Kidney capillary endothelial cell (primary cell): ENCODE data around the gene EFEMP2.
"Not testable (repeated sequence)": the region's sequence is repeated elsewhere in the genome, so short reads cannot be mapped to it uniquely, and the experiment has no call there.

Source experiments
- DNase-seq: peaks from one replicate; pipeline ENCODE4 v3.0.0-alpha.2; 2018; ENCODE audit warnings: low spot score

Gene EFEMP2

DNA sequence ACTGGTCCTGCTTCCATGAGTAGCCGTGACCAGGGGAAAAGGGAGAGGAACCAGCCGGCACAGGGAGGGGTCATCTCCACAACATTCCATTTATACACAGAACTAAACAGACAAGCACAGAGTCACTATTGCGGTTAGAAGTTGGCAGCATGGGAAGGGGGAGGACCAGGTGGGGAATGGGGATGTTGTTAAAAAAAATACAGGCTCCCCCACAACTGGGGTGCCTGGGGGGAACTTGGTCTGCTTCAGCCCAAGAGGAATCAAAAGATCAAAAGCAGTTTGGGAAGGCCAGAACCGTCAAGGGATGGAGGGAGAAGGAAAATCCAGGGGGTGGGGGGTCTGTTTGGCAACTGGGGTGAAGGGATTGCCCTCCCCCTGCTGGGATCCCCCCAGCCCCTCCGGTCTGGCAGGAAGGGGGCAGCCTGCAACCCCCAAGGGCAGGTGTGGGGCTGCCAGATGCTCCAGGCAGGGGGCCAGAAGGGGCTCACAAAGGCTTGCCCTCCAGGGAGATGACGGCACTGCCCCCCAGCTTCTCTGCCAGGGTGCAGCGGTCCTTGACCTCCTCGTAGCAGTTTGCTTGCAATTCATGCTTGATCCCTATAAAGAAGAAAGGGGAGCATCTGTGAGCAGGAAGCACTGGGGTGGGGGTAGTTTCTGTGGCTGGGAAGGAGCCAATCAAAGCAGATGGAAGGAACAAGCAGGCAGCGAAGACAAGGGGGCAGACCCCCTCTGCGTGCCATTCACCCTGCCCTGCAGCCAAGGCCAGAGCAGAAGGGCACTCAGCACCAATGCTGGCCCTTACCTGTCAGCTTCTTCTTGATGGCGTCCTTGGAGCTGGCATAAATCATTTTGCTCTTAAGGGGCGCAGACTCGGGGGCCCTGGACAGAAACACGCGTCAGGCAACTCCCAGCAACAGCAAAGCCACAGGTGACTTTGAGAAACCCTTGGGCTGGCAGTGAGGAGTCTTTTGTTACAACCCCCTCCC is 17.5 kb downstream of the EFEMP2 start:
- DNase-seq: no peak

DNA sequence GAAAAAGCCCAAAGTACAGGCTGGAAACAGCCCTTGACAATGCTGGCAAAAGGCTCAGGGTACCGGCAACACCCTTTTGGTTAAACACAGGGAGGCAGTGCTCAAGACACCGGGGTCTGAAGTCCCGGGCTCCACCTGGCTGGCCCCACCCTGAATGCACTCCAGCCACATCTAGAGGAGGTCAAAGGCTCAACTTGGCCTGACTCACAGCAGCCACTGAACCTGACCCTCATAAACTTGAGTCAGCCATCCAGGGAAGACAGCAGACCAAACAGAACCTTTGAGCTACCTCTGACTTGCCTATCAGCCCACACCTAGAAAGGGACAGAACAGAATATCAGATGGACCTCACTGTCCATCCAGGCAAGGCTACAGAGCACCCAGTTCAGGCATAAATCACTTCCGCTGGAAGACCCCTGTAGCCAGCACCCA is 18.4 kb downstream of the EFEMP2 start:
- DNase-seq: no peak

DNA sequence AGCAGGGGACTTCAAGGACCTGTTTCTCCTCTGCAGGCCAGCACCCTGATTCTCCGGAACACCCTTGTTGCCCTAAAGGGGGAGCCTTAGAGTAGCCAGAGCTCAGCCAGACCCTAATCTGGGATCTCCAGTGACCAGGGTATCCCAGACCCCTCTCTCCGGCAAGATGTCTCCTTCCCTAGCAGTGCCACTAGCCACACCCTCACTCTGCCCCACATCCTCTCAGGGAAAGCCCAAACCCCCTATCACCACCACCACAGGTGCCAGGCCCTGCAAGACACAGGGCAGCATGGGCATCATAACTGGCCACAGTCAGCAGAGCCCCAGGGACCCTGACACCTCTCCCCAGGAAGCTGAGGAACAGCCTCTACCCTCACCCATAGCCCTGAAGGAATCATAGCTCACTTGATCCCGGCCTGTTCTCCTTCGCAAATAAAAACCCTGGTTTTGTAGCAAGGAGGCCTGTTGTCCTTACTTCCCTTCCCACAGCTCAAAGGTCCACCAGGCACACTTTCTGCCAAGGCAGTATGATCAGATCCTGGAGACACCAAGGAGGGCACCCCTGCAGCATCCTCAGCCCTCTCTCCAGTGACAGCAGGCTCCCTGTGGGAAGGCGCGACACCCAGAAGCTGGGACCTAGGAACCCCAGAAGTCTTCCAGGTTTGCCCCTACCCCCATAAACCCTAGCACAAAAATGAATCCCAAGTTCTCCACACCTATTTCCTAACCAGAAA is 19.2 kb downstream of the EFEMP2 start:
- no peak for DNase-seq

DNA sequence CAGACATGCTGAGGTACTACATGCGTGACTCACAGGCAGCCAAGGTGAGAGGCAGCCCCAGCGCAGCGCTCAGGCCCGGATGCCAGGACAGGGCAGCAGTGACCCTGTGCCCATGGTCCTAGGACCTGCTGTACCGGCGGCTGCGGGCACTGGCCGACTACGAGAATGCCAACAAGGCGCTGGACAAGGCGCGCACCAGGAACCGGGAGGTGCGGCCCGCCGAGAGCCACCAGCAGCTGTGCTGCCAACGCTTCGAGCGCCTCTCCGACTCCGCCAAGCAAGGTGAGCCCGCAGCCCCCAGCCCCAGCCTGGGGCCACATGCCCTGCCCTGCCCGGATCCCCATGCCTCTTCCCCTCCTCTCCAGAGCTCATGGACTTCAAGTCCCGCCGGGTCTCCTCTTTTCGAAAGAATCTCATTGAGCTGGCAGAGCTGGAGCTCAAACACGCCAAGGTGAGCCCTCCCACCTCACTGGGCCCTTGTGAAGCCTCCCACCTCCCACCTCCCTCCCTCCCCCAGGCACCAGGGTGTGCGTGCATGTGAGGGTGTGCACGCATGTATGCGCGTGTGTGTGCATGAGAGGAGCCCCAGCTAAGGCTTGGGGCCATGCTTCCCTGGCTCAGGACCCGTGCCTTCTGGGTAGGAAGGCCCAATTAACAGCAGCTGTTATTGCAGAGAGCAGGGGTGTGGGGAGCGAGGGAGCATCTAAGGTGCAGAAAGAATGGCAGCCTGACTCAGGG is 19.9 kb downstream of the EFEMP2 start:
- DNase-seq: no peak

DNA sequence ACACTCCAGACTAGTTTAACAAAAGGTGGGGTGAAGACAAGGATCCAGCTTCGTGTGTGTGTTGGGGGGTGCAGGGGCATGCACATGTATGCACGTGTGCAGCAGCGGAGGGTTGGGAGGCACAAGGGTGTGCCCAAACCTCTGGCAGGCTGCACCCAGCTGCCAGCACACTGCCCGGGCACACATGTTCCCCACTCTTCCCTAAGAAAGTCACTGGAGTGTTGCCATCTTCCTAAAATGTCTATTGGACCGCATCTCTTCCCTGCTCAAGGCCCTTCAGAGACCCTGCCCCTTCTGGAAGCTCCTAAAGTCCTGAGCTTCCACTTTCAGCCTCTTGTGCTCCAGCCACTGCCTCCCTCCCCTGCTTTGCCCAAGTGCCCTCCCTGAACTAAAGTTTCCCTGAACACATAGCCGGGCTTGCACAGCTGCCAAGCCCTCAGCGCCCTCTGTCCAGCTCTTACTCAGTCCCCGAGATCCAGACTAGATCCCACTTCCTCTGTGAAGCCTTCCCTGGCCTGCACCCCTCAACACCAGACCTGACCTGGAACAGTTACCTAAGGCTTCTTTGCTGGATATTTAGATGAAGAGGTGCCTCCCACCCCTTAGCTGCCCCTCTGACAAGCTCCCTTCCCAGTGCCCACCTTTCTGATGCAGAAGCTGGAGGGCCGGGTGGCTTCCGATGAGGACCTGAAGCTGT is 20.6 kb downstream of the EFEMP2 start:
- no peak for DNase-seq

- DNase-seq: no peak
These were observed 21.5 kb downstream of the EFEMP2 start for GRCh38 chr11:65851083-65851579.

- DNase-seq: no peak
These were observed 22.1 kb downstream of the EFEMP2 start for GRCh38 chr11:65850217-65851082.

DNA sequence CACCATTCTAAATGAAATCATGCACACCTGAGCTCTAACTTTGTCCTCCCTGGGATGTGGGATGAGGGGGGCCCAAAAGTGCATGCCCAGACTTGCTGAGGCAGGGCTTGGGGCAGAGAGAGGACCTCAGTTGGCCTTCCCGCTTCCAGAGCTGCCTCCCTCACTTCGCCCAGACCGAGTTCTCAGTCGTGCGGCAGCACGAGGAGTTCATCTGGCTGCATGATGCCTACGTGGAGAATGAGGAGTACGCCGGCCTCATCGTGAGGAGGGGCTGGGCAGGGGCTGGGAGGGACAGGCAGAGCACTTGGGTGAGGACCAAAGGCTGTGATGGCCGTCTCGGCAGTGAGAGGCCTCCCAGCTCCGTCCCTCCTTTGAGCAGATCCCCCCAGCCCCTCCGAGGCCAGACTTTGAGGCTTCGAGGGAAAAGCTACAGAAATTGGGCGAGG is 22.8 kb downstream of the EFEMP2 start:
- no peak for DNase-seq

GRCh38 chr11:65849366-65849765 is 23.2 kb downstream of the EFEMP2 start:
- no peak for DNase-seq

- not testable (repeated sequence) for DNase-seq
These were observed 23.9 kb downstream of the EFEMP2 start for GRCh38 chr11:65848693-65849092.

DNA sequence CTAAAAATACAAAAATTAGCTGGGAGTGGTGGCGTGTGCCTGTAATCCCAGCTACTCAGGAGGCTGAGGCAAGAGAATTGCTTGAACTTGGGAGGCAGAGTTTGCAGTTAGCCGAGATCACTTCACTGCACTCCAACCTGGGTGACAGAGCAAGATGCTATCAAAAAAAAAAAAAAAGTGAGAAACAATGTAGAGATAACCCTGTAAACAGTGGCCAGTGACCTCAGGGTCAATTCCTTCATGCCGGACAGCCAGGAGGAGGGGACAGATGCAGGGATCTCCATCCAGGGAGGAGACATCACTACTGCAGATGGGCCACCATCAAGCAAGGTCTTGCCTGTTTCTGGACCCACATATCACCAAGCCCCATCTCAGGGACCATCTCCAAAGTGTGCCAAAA is 24.9 kb downstream of the EFEMP2 start:
- no peak for DNase-seq

- DNase-seq: no peak
These were observed 28.2 kb downstream of the EFEMP2 start for GRCh38 chr11:65844231-65844872.

DNA sequence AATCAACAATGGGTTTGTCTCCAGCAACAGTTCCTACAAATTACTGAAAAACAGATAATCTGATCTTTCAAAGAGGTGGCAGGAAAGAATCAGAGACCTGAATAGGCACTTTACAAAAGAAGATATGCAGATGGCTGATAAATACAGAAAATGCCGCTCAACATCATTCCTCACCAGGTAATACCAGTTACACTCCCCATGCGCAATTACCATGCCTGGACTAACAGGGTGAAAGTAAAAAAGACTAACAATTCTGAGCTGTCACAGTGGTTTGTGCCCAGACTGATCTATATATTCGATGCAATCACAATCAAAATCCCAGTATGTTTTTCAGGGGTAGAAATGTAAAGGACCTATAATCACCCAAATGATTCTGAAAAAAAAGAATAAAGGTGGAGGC is 28.8 kb downstream of the EFEMP2 start:
- DNase-seq: no peak

- no peak for DNase-seq
These were observed 30.5 kb downstream of the EFEMP2 start for GRCh38 chr11:65842144-65842543.

GRCh38 chr11:65834202-65834601 is 38.4 kb downstream of the EFEMP2 start:
- DNase-seq: no peak

GRCh38 chr11:65833297-65834030 is 39.1 kb downstream of the EFEMP2 start, which contains the start of gene SNX32:
TSS of gene SNX32 (plus strand) at chr11:65833963. CDS start at chr11:65834066, 103 bp downstream.
- DNase-seq: peak; percentile 84

GRCh38 chr11:65832231-65832630 is 40.4 kb downstream of the EFEMP2 start:
- not testable (repeated sequence) for DNase-seq

DNA sequence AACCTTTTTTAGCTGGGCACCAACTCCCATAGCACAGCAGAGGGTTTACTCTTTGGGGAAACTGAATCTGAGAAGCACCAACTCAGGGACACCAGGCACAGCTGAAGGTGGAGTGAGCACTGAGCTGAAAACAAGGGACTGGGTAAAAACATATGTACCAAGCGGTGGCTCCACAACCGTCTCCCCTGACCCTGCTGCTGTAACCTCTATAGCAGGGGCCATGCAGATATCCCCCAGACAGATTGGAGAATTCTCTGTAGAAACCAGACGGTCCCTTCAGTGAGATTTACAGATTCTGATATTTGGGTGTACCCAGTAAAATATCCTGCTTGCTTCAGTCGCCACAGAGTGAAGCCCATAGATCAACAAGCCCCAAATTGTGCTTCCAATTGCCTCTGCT is 43.1 kb downstream of the EFEMP2 start:
- DNase-seq: no peak
